ENCODE measurements around the gene DNMT1.

DNA sequence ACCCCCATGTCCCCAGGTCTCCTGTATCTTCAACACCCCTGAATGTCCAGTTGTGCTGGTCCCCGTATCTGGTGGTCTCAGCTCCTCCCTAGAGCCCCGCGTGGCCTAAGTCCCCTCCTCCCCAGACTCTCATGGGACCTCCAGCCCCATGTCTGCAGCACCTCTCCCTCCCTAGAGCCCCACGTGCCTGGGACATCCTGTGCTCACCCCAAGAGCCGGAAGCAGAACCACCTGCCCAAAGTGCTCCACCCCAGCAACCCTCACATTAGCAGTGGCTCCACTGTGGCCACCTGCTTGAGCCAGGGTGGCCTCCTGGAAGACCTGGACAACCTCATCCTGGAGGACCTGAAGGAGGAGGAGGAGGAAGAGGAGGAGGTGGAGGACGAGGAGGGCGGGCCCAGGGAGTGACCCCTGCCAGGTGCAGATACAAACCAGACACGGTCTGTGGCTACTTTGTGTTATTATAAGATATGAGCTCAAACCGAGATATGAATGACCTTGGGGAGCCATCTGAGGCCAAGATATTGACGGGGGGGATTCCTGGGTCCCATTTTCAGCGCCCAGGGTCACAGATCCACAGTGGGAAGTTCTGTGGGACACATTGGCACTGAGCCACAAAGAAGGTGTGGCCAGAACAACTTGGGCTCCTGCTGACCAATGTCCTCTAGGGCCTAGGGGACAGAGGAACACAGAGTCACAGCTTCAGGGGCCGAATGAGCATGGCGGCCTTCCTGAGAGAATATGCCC lies 102.7 kb downstream of the DNMT1 start:
- TF ChIP-seq, protein P1, sequence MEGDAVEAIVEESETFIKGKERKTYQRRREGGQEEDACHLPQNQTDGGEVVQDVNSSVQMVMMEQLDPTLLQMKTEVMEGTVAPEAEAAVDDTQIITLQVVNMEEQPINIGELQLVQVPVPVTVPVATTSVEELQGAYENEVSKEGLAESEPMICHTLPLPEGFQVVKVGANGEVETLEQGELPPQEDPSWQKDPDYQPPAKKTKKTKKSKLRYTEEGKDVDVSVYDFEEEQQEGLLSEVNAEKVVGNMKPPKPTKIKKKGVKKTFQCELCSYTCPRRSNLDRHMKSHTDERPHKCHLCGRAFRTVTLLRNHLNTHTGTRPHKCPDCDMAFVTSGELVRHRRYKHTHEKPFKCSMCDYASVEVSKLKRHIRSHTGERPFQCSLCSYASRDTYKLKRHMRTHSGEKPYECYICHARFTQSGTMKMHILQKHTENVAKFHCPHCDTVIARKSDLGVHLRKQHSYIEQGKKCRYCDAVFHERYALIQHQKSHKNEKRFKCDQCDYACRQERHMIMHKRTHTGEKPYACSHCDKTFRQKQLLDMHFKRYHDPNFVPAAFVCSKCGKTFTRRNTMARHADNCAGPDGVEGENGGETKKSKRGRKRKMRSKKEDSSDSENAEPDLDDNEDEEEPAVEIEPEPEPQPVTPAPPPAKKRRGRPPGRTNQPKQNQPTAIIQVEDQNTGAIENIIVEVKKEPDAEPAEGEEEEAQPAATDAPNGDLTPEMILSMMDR (conservative IDR thresholded peaks at IDR 0.05; ENCODE audit: low read depth, low read length), result no peak
- TF ChIP-seq EZH2 (IDR thresholded peaks at IDR 0.05; ENCODE audit: borderline replicate concordance, low read depth, low read length, poor library complexity, severe bottlenecking), result no peak

All from A673 (cell line).